H9 (cell line): ENCODE results near the gene C19orf33. TPM values are rescaled to one million over a fixed set of nuclear protein-coding genes. Genes with fewer than 3 reads are reported as not detected.

Source experiments
- DNase-seq: peaks from one replicate; pipeline ENCODE4 v3.0.0-alpha.2; 2017
- H2AFZ ChIP-seq: one replicate; pipeline ENCODE4 v1.6.1; 2013; ENCODE audit warnings: mild to moderate bottlenecking, low read length, control low read depth, moderate library complexity
- H2AK5ac ChIP-seq: 2 replicates; pipeline ENCODE4 v1.6.1; 2013; ENCODE audit warnings: low read length, control low read depth, mixed read lengths; ENCODE audit not compliant: insufficient read length
- H2BK120ac ChIP-seq: one replicate; pipeline ENCODE4 v1.6.1; 2013; ENCODE audit warnings: low read depth, mild to moderate bottlenecking, low read length, control low read depth, inconsistent platforms; ENCODE audit not compliant: poor library complexity, severe bottlenecking
- H2BK12ac ChIP-seq: 2 replicates; pipeline ENCODE4 v1.6.1; 2013; ENCODE audit warnings: low read length, control low read depth, mixed read lengths, low read depth; ENCODE audit not compliant: insufficient read length
- H2BK15ac ChIP-seq: 2 replicates; pipeline ENCODE4 v1.6.1; 2013; ENCODE audit warnings: low read depth, low read length, control low read depth
- H2BK20ac ChIP-seq: one replicate; pipeline ENCODE4 v1.6.1; 2013; ENCODE audit warnings: low read depth, mild to moderate bottlenecking, low read length, control low read depth, inconsistent platforms; ENCODE audit not compliant: poor library complexity, severe bottlenecking
- H2BK5ac ChIP-seq: 2 replicates; pipeline ENCODE4 v1.6.1; 2013; ENCODE audit warnings: low read length, control low read depth, mixed read lengths; ENCODE audit not compliant: insufficient read length
- H3K14ac ChIP-seq: 2 replicates; pipeline ENCODE4 v1.6.1; 2013; ENCODE audit warnings: low read length, control low read depth; ENCODE audit not compliant: insufficient read depth
- H3K18ac ChIP-seq: 2 replicates; pipeline ENCODE4 v1.6.1; 2013; ENCODE audit warnings: low read depth, mild to moderate bottlenecking, mixed read lengths, low read length, control low read depth; ENCODE audit not compliant: insufficient read length
- H3K23ac ChIP-seq: 2 replicates; pipeline ENCODE4 v1.6.1; 2013; ENCODE audit warnings: low read length, control low read depth, mixed read lengths, low read depth; ENCODE audit not compliant: insufficient read length
- H3K23me2 ChIP-seq: 2 replicates; pipeline ENCODE4 v1.6.1; 2013; ENCODE audit warnings: low read depth, mild to moderate bottlenecking, mixed read lengths, low read length, control low read depth; ENCODE audit not compliant: insufficient read length, poor library complexity, severe bottlenecking
- H3K27ac ChIP-seq: 2 replicates; pipeline ENCODE4 v1.5.1; 2013; ENCODE audit warnings: low read length, control low read depth, mixed read lengths, low read depth; ENCODE audit not compliant: insufficient read length
- H3K27me3 ChIP-seq: 2 replicates; pipeline ENCODE4 v1.6.1; 2013; ENCODE audit warnings: low read length, control low read depth, inconsistent platforms; ENCODE audit not compliant: insufficient read depth
- H3K4ac ChIP-seq: 2 replicates; pipeline ENCODE4 v1.6.1; 2013; ENCODE audit warnings: low read depth, mild to moderate bottlenecking, control low read depth, inconsistent platforms, low read length, moderate library complexity
- H3K4me1 ChIP-seq: 2 replicates; pipeline ENCODE4 v1.6.1; 2013; ENCODE audit warnings: low read length, control low read depth, inconsistent platforms; ENCODE audit not compliant: insufficient read depth
- H3K4me2 ChIP-seq: 2 replicates; pipeline ENCODE4 v1.6.1; 2013; ENCODE audit warnings: low read length, control low read depth, mixed read lengths; ENCODE audit not compliant: insufficient read length, insufficient read depth
- H3K56ac ChIP-seq: 2 replicates; pipeline ENCODE4 v1.6.1; 2013; ENCODE audit warnings: low read depth, mild to moderate bottlenecking, mixed read lengths, low read length, control low read depth; ENCODE audit not compliant: insufficient read length
- H3K79me1 ChIP-seq: 2 replicates; pipeline ENCODE4 v1.6.1; 2013; ENCODE audit warnings: low read depth, mild to moderate bottlenecking, moderate library complexity, low read length, control low read depth, inconsistent platforms; ENCODE audit not compliant: insufficient read depth, poor library complexity, severe bottlenecking
- H3K79me2 ChIP-seq: 2 replicates; pipeline ENCODE4 v1.6.1; 2013; ENCODE audit warnings: low read length, control low read depth, inconsistent platforms; ENCODE audit not compliant: insufficient read depth
- H3K9ac ChIP-seq: 2 replicates; pipeline ENCODE4 v1.6.1; 2013; ENCODE audit warnings: low read length, control low read depth, mixed read lengths; ENCODE audit not compliant: insufficient read length; ENCODE audit errors: extremely low read depth
- H3K9me3 ChIP-seq: one replicate; pipeline ENCODE4 v1.6.1; 2013; ENCODE audit warnings: low read depth, low read length, inconsistent platforms; ENCODE audit not compliant: control insufficient read depth
- H3T11ph ChIP-seq: one replicate; pipeline ENCODE4 v1.6.1; 2013; ENCODE audit warnings: mild to moderate bottlenecking, low read length, control low read depth, inconsistent platforms
- H4K20me1 ChIP-seq: one replicate; pipeline ENCODE4 v1.6.1; 2013; ENCODE audit not compliant: control insufficient read depth, insufficient read length, insufficient read depth
- H4K5ac ChIP-seq: 2 replicates; pipeline ENCODE4 v1.6.1; 2013; ENCODE audit warnings: low read depth, mild to moderate bottlenecking, mixed read lengths, low read length, control low read depth; ENCODE audit not compliant: insufficient read length
- H4K8ac ChIP-seq: replicated peaks from 2 replicates; pipeline ENCODE4 v1.6.1; 2013; ENCODE audit warnings: low read length, control low read depth, mixed read lengths, low read depth; ENCODE audit not compliant: insufficient read length
- H4K91ac ChIP-seq: 2 replicates; pipeline ENCODE4 v1.6.1; 2013; ENCODE audit warnings: low read depth, mild to moderate bottlenecking, moderate library complexity, mixed read lengths, low read length, control low read depth; ENCODE audit not compliant: insufficient read length
- H3K27ac Mint-ChIP-seq, 3 experiments: 2 replicates in 2 of 3; 3 replicates in 1 of 3; pipeline ENCODE4 v1.8.0; 2020 to 2021; ENCODE audit warnings: mixed read lengths in 3 of 3, mild to moderate bottlenecking in 1 of 3, moderate library complexity in 1 of 3
- H3K27me3 Mint-ChIP-seq: 2 replicates; pipeline ENCODE4 v1.8.0; 2021; ENCODE audit warnings: low read depth, mild to moderate bottlenecking, moderate library complexity, mixed read lengths
- H3K36me3 Mint-ChIP-seq, 3 experiments: 2 replicates in 2 of 3; 3 replicates in 1 of 3; pipeline ENCODE4 v1.8.0; 2020 to 2021; ENCODE audit warnings: low read depth in 3 of 3, mixed read lengths in 3 of 3; ENCODE audit not compliant: insufficient read depth in 1 of 3
- H3K4me1 Mint-ChIP-seq, 2 experiments: 2 replicates each; pipeline ENCODE4 v1.8.0; 2020; ENCODE audit warnings: mixed read lengths in 2 of 2
- H3K4me3 Mint-ChIP-seq, 2 experiments: 2 replicates in 1 of 2; 3 replicates in 1 of 2; pipeline ENCODE4 v1.8.0; 2020 to 2021; ENCODE audit warnings: mild to moderate bottlenecking in 2 of 2, mixed read lengths in 2 of 2, moderate library complexity in 1 of 2
- H3K9me3 Mint-ChIP-seq, 2 experiments: 2 replicates in 1 of 2; 3 replicates in 1 of 2; pipeline ENCODE4 v1.8.0; 2020; ENCODE audit warnings: mild to moderate bottlenecking in 2 of 2, mixed read lengths in 2 of 2, moderate library complexity in 1 of 2
- WGBS: extraction: QIAGEN DNeasy Blood & Tissue Kit; methylation state at CpG from one replicate; pipeline ENCODE4 v1.1.7; 2013; ENCODE audit warnings: missing lambda C conversion rate, low lambda C conversion rate, mixed read lengths; ENCODE audit not compliant: insufficient read length; ENCODE audit errors: extremely low coverage; 5-methylcytosine and 5-hydroxymethylcytosine counted together
- total RNA-seq: library from RNA; stranded (reverse); gene quantifications from 2 replicates; pipeline ENCODE4 v1.2.1, GENCODE V29; 2021
- TF ChIP-seq, protein P1 (sequence below): fragments of 200-600 bp; sonication (generic); conservative IDR thresholded peaks from 3 replicates; pipeline ENCODE4 v1.8.0; 2021; ENCODE audit warnings: antibody characterized with exemption, mild to moderate bottlenecking

The C19orf33 gene
- total RNA-seq, 1 experiment from 2014 or later = not detected

DNA sequence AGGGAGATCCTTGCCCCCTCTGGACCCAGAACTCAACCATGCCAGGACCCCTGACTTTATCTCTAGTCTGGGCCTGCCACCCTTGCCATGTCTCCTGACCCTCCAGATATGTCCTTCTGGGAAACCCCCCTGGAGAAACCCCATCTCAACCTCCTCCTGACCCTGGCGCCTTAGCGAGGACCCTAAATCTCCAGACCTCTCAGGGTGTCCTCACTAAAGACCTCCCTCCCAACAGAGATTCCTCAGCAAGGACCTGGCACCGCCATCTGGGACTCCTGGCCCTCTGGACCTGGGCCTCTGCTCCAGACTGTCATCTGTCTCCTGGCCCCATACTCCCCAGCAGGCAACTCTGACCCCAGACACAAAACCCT, 16.9 kb downstream of the C19orf33 start:
- Mint-ChIP-seq H3K4me3 (peak overlapping the region; percentile 67 to 86; a peak in 2 of 5 replicates), H3K36me3 (peaks cover 0 to 8% (median 2%) of the 10 kb centered on the region in 3 experiments; a peak in 2 of 7 replicates), H3K27me3 (peaks cover 51% of the 10 kb centered on the region), H3K9me3 (no peaks in the 10 kb centered on the region; a peak in 1 of 5 replicates), H3K4me1 (peaks cover 11 to 26% of the 10 kb centered on the region in 2 experiments), H3K27ac (no peak overlapping the region)
- Histone ChIP-seq H4K8ac (no peak overlapping the region), H2BK5ac (no peak overlapping the region), H3K9ac (no peak overlapping the region), H3K56ac (no peak overlapping the region), H2AFZ (no peak overlapping the region), H4K91ac (no peak overlapping the region), H3K23me2 (peaks cover 15% of the 10 kb centered on the region), H2BK15ac (no peak overlapping the region), H2AK5ac (no peak overlapping the region), H3K27ac (no peak overlapping the region), H3K9me3 (no peaks in the 10 kb centered on the region), H3K4me2 (no peak overlapping the region), H3K79me1 (no peaks in the 10 kb centered on the region), H3K14ac (no peak overlapping the region), H2BK20ac (no peak overlapping the region), H3K79me2 (no peaks in the 10 kb centered on the region), H3K27me3 (peaks cover 9% of the 10 kb centered on the region; the same call in 1 of the 2 replicates), H3K4ac (no peak overlapping the region), H3K4me1 (no peaks in the 10 kb centered on the region), H3K23ac (no peak overlapping the region), H3T11ph (no peak overlapping the region), H4K20me1 (no peaks in the 10 kb centered on the region), H2BK12ac (no peak overlapping the region), H2BK120ac (no peak overlapping the region), H3K18ac (no peak overlapping the region), H4K5ac (no peak overlapping the region)
- no peak for DNase-seq
- TF ChIP-seq, protein P1, sequence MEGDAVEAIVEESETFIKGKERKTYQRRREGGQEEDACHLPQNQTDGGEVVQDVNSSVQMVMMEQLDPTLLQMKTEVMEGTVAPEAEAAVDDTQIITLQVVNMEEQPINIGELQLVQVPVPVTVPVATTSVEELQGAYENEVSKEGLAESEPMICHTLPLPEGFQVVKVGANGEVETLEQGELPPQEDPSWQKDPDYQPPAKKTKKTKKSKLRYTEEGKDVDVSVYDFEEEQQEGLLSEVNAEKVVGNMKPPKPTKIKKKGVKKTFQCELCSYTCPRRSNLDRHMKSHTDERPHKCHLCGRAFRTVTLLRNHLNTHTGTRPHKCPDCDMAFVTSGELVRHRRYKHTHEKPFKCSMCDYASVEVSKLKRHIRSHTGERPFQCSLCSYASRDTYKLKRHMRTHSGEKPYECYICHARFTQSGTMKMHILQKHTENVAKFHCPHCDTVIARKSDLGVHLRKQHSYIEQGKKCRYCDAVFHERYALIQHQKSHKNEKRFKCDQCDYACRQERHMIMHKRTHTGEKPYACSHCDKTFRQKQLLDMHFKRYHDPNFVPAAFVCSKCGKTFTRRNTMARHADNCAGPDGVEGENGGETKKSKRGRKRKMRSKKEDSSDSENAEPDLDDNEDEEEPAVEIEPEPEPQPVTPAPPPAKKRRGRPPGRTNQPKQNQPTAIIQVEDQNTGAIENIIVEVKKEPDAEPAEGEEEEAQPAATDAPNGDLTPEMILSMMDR = no peak
- no CpG with 5 or more reads among the region's 3 CpGs for WGBS
